Suprapubic skin (tissue), 4 donors: ENCODE measurements around the gene VIT.

Experiments used
- EP300 ChIP-seq: sonication (generic); formaldehyde crosslinking; IDR thresholded peaks from one replicate; pipeline ENCODE4 v1.6.1; 2017; ENCODE audit warnings: antibody characterized with exemption
- POLR2A ChIP-seq, 2 donors: fragments of 450-650 bp; IDR thresholded peaks; one replicate each; pipeline ENCODE4 v1.6.1; 2017; ENCODE audit warnings: antibody characterized with exemption in 2 of 2, mild to moderate bottlenecking in 2 of 2, moderate library complexity in 2 of 2
- POLR2AphosphoS5 ChIP-seq, 3 donors: sonication (generic); formaldehyde crosslinking; IDR thresholded peaks; one replicate each; pipeline ENCODE4 v1.6.1; 2017; ENCODE audit warnings: antibody characterized with exemption in 3 of 3
- TF ChIP-seq, protein P1 (sequence below), 2 donors: fragments of 200-600 bp in 1 of 2; fragments of 450-650 bp in 1 of 2; sonication (generic) in 1 of 2; IDR thresholded peaks; one replicate each; pipeline ENCODE4 v1.5.1; 2016 to 2019; ENCODE audit warnings: antibody characterized with exemption in 2 of 2, mild to moderate bottlenecking in 1 of 2, moderate library complexity in 1 of 2

DNA sequence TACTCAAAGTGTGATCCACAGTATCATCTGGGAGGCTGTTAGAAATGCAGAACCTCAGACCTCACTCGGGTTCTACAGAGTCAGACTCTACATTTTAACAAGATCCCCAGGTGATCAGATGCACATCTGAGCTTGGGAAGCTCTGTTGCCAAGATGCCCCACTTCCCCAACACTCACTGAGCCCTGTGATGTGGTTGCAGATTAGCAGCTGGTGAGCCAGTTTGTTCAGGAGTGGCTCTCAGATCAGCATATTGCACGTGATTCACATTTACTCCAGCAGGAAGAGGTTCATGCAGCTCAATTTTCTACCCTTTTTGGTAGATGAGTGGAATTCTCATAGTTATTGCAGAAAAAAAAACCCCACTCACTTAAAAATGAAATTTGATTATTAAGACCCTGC, 96.4 kb downstream of the VIT start:
- TF ChIP-seq, protein P1, sequence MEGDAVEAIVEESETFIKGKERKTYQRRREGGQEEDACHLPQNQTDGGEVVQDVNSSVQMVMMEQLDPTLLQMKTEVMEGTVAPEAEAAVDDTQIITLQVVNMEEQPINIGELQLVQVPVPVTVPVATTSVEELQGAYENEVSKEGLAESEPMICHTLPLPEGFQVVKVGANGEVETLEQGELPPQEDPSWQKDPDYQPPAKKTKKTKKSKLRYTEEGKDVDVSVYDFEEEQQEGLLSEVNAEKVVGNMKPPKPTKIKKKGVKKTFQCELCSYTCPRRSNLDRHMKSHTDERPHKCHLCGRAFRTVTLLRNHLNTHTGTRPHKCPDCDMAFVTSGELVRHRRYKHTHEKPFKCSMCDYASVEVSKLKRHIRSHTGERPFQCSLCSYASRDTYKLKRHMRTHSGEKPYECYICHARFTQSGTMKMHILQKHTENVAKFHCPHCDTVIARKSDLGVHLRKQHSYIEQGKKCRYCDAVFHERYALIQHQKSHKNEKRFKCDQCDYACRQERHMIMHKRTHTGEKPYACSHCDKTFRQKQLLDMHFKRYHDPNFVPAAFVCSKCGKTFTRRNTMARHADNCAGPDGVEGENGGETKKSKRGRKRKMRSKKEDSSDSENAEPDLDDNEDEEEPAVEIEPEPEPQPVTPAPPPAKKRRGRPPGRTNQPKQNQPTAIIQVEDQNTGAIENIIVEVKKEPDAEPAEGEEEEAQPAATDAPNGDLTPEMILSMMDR (IDR thresholded peaks at IDR 0.05), result no peak
- TF ChIP-seq POLR2A (IDR thresholded peaks at IDR 0.05), result no peak
- TF ChIP-seq POLR2AphosphoS5 (IDR thresholded peaks at IDR 0.05), result no peak
- no peak for TF ChIP-seq EP300
